Osteocyte (in vitro differentiated cells): ENCODE data around the gene UBAP1L. TPM values are rescaled to one million over a fixed set of nuclear protein-coding genes. Genes with fewer than 3 reads are reported as not detected.

ENCODE experiments used
- DNase-seq: peaks from one replicate; pipeline ENCODE4 v3.0.0; 2021; ENCODE audit warnings: mixed read lengths; ENCODE audit not compliant: unreplicated experiment; ENCODE audit errors: extremely low spot score
- H3K27ac Mint-ChIP-seq: one replicate; pipeline ENCODE4 v1.8.0; 2021; ENCODE audit warnings: mild to moderate bottlenecking, mixed read lengths; ENCODE audit not compliant: unreplicated experiment
- H3K27me3 Mint-ChIP-seq: one replicate; pipeline ENCODE4 v1.8.0; 2021; ENCODE audit warnings: mixed read lengths; ENCODE audit not compliant: unreplicated experiment
- H3K36me3 Mint-ChIP-seq: one replicate; pipeline ENCODE4 v1.8.0; 2021; ENCODE audit warnings: mixed read lengths; ENCODE audit not compliant: unreplicated experiment
- H3K4me1 Mint-ChIP-seq: one replicate; pipeline ENCODE4 v1.8.0; 2021; ENCODE audit warnings: mixed read lengths; ENCODE audit not compliant: unreplicated experiment
- H3K4me3 Mint-ChIP-seq: one replicate; pipeline ENCODE4 v1.8.0; 2021; ENCODE audit warnings: mild to moderate bottlenecking, moderate library complexity, mixed read lengths; ENCODE audit not compliant: unreplicated experiment
- H3K9me3 Mint-ChIP-seq: one replicate; pipeline ENCODE4 v1.8.0; 2021; ENCODE audit warnings: mixed read lengths; ENCODE audit not compliant: unreplicated experiment
- long read RNA-seq: library from polyadenylated mRNA; unstranded; transcript quantifications from one replicate; pipeline ENCODE4 v2.0.0, GENCODE V29; 2021
- total RNA-seq: library from RNA; stranded (reverse); gene quantifications from 2 replicates; pipeline ENCODE4 v1.2.1, GENCODE V29; 2021
- TF ChIP-seq, protein P1 (sequence below): fragments of 200-600 bp; sonication (generic); IDR thresholded peaks from 2 replicates; pipeline ENCODE4 v1.5.0; 2021; ENCODE audit warnings: antibody characterized with exemption, mild to moderate bottlenecking, moderate library complexity

Gene UBAP1L
- 5.1 and 5.4 TPM in 2 replicates for total RNA-seq
- long read RNA-seq, full-length matches to known transcripts = 1 of 1 reads
- long read RNA-seq, partial matches to known transcripts = 0 of 1 reads
- long read RNA-seq, other reads (novel, unspliced or antisense) = 0 of 1 reads

DNA sequence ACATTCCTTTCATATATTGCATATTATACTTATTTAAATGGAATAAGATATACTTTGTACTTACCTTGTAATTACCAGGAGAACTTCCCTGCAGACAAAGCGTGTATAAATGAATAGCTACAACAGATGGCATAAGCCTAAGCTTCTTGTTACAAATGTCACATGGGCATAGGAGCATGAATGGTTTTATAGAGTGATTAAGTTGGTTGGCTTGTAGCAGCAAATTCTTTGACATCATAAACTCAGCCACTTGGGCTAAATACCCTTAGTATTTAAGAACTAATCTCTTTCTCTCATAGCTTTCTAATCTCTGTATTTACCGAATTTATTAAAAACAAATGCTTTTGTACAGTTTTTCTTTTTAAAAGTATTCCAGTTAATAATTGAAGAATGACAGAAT is at the start of gene UBAP1L:
Gene UBAP1L, minus strand, starts transcription at position 115 of the 400 bp plus-strand sequence. CDS start 8,985 bp downstream, outside the sequence.
- no peak within 1 kb of the TSS for H3K4me3 Mint-ChIP-seq
- H3K4me1 Mint-ChIP-seq = peaks cover 5% of the 10 kb centered on the region
- peaks cover 49% of the 10 kb centered on the region for H3K36me3 Mint-ChIP-seq
- no peaks in the 10 kb centered on the region for H3K9me3 Mint-ChIP-seq
- no peak within 1 kb of the TSS for H3K27ac Mint-ChIP-seq
- H3K27me3 Mint-ChIP-seq = no peaks in the 10 kb centered on the region
- DNase-seq = no peak
- TF ChIP-seq, protein P1, sequence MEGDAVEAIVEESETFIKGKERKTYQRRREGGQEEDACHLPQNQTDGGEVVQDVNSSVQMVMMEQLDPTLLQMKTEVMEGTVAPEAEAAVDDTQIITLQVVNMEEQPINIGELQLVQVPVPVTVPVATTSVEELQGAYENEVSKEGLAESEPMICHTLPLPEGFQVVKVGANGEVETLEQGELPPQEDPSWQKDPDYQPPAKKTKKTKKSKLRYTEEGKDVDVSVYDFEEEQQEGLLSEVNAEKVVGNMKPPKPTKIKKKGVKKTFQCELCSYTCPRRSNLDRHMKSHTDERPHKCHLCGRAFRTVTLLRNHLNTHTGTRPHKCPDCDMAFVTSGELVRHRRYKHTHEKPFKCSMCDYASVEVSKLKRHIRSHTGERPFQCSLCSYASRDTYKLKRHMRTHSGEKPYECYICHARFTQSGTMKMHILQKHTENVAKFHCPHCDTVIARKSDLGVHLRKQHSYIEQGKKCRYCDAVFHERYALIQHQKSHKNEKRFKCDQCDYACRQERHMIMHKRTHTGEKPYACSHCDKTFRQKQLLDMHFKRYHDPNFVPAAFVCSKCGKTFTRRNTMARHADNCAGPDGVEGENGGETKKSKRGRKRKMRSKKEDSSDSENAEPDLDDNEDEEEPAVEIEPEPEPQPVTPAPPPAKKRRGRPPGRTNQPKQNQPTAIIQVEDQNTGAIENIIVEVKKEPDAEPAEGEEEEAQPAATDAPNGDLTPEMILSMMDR = no peak

DNA sequence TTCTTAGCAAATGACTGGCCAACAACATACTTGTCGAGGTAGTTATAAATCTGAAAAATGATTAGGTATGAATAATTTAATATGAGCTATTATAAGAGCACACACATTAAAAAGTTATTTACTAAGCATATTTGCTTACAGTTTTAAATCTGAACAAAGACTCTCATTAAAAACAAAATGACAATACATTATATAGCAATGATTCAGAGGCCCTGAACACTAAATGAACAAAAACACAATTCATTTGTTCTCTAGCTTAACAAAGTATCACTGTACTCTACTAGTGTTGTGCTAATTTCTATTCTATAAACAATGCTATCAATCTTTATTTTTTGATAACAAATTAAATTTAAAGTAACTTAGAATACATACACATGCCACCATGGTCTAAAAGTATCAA is 49.1 kb upstream of the UBAP1L start:
- Mint-ChIP-seq H3K36me3 (peaks cover 16% of the 10 kb centered on the region), H3K4me3 (no peak overlapping the region), H3K4me1 (no peaks in the 10 kb centered on the region), H3K9me3 (no peaks in the 10 kb centered on the region), H3K27ac (no peak overlapping the region), H3K27me3 (no peaks in the 10 kb centered on the region)
- no peak for DNase-seq
- TF ChIP-seq, protein P1 = no peak

GRCh38 chr15:65163041-65163440 is 48.0 kb upstream of the UBAP1L start:
- no peaks in the 10 kb centered on the region for H3K4me1 Mint-ChIP-seq
- TF ChIP-seq, protein P1 = no peak
- H3K36me3 Mint-ChIP-seq = peaks cover 21% of the 10 kb centered on the region
- H3K27me3 Mint-ChIP-seq = no peaks in the 10 kb centered on the region
- H3K27ac Mint-ChIP-seq = no peak overlapping the region
- H3K4me3 Mint-ChIP-seq = no peak overlapping the region
- no peak for DNase-seq
- no peaks in the 10 kb centered on the region for H3K9me3 Mint-ChIP-seq

DNA sequence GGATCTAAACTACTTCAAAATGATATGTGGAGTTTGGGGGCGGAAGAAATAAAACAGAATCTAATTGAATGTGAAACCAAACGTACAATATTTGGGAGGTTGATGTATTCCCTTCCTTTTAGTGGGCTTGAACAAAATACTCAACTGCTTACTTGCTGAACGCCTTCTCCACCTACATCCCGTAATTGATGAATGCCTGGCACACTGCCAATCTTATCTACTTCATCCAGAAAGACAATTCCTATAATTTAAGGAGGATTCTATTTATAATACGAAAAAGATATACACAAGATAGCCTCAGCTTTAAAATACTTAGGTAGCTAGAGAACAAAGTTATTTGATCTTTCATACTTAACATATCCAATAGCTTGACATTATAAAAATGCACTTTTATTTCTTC is 41.7 kb upstream of the UBAP1L start:
- DNase-seq = no peak
- H3K4me1 Mint-ChIP-seq = no peaks in the 10 kb centered on the region
- no peak overlapping the region for H3K4me3 Mint-ChIP-seq
- no peak overlapping the region for H3K27ac Mint-ChIP-seq
- H3K9me3 Mint-ChIP-seq = no peaks in the 10 kb centered on the region
- TF ChIP-seq, protein P1 = no peak
- H3K36me3 Mint-ChIP-seq = peaks cover 40% of the 10 kb centered on the region
- H3K27me3 Mint-ChIP-seq = no peaks in the 10 kb centered on the region

GRCh38 chr15:65154720-65155119 is 39.7 kb upstream of the UBAP1L start:
- H3K9me3 Mint-ChIP-seq = no peaks in the 10 kb centered on the region
- no peak for DNase-seq
- H3K27me3 Mint-ChIP-seq = no peaks in the 10 kb centered on the region
- no peaks in the 10 kb centered on the region for H3K4me1 Mint-ChIP-seq
- peaks cover 49% of the 10 kb centered on the region for H3K36me3 Mint-ChIP-seq
- TF ChIP-seq, protein P1 = no peak
- no peak overlapping the region for H3K27ac Mint-ChIP-seq
- H3K4me3 Mint-ChIP-seq = no peak overlapping the region
